HT1080 (cell line): Measurements from ENCODE around the gene C2CD4C. TPM values are rescaled to one million over a fixed set of nuclear protein-coding genes. Genes with fewer than 3 reads are reported as not detected.
"Not testable (repeated sequence)": the region's sequence is repeated elsewhere in the genome, so short reads cannot be mapped to it uniquely, and the experiment has no call there.

ENCODE experiments used
- DNase-seq: peaks from one replicate; pipeline ENCODE4 v3.0.0-alpha.2; 2015; ENCODE audit warnings: low read depth
- total RNA-seq: library from RNA; depleted of rRNA; stranded (reverse); fragments of >200 nt; shearing (Covaris generic); gene quantifications from 2 replicates; pipeline ENCODE4 v1.2.3, GENCODE V29; 2014

C2CD4C gene
- total RNA-seq, 1 experiment from 2014 or later: 0.69 TPM

DNA sequence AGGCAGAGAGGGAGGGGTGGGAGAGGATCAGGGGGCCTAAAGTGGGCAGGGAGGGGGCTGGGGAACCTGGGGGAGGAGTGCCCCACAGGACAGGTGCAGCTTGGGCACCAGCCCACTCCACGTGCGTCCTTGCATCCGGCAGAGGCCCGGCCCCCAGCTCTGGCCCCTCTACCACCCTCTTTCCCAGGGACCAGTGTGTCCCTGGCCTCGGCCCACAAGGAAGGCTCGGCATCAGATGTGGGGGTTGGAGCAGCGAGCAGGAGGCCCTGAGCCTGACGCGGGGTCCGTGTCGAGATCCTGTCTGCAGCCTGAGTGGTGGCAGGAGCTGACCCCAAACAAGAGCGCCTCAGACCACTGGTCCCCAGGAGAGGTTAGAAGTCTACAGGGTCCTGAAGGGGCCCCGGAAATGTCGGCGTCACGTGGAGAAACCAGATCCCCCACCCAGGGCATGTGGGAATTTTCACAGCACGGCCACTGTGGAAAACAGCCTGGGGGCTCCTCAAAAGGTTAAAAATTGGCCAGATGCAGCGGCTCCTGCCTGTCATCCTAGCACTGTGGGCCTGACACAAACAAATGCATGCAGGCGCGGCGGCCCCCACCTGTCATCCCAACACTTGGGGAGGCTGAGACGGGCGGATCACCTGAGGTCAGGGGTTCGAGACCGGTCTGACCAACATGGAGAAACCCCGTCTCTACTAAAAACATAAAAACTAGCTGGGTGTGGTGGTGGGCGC lies 30.4 kb upstream of the C2CD4C start:
- DNase-seq: no peak

DNA sequence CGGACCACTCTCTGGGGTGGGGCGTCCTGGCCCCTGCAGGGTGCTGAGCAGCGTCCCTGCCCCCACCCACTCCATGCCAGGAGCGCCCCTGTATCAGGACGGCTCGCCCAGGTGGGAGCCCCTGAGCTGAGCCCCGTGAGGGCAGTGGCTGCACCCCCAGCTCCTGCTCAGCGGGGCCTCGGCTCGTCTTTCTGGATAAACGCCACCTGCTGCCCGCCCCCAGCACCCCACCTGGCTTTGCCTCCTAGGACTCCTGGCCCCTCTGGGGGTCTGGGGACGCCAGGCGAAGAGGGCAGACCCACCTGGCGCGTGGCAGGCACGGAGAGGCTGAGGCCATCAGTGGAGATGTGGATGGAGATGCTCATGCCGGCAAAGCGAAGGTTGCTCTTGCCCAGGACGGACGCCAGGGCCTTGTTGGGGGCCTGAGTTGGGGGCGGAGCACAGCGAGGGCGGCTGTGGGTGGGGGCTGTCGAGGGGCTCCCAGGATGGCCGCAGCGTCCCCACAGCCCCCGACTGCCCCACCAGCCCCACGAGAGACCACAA lies 29.5 kb upstream of the C2CD4C start:
- DNase-seq: no peak

DNA sequence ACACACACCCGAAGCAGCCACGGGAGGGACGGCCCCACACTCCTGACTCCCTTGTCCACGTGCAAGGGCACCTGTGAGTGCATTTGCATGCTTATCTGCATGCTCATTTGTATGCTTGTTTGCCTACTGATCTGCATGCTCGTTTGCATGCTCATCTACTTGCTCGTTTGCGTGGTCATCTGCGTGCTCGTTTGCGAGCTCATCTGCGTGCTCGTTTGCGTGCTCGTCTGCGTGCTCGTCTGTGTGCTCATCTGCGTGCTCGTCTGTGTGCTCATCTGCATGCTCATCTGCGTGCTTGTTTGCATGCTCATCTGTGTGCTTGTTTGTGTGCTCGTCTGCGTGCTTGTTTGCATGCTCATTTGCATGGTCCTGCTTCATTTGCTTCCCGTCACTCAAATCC lies 28.1 kb upstream of the C2CD4C start:
- DNase-seq: no peak

DNA sequence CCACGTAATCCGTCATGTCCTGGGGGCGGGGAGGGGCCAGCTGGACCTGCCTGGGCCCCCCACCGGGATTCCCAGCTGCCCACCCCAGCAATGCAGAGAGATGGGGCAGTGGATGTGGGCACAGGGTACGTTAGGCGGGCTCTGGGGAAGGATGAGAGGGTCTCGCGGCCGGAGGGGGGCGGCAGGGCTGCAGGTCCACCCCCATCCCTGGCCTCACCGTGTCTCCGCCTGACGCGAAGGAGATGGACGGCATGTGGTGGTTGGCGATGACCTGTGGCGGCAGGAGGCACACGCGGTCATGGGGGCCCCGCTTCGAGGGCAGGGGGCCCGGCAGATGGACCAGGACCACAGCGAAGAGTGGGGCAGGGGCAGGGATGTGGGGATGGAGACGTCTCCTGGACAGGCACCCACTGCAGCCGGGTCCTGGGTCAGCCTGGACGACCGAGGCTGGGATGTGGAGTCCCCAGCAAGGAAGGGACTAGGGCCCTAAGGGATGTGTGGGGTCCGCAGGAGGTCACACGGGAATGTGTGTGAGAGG lies 27.5 kb upstream of the C2CD4C start:
- DNase-seq: no peak

DNA sequence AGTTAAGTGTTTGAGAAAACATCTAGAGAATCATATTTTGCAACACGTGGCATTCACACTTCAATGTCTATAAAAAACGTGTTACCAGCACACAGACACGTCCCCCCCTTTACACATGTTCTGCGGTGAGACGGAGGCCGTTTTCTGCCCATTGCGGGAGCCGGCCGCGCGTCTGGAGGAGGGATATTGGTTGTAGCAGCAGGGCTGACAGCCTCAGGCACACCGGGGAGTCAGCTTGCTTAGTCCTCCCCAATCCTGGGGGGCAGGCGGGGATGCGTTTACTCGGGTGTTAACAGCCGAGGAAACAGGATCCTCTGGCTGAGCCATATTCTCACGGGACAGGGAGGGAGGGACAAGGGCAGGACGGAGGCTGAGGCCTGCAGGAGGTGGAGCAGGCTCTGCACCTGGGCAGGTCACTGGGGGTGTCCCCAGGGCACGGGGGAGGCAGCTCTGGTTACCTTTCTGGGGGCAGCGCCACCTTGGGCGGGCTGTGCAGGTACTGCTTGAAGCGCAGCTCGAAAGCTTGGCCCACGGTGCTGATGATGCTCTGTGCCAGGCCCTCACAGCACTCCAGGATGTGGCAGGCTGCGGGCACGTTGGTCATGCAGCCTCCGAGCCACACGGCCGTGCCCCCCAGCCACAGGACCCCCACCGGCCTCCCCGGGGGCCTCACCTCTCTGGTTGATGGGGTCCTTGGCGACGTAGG lies 26.9 kb upstream of the C2CD4C start:
- DNase-seq: no peak

DNA sequence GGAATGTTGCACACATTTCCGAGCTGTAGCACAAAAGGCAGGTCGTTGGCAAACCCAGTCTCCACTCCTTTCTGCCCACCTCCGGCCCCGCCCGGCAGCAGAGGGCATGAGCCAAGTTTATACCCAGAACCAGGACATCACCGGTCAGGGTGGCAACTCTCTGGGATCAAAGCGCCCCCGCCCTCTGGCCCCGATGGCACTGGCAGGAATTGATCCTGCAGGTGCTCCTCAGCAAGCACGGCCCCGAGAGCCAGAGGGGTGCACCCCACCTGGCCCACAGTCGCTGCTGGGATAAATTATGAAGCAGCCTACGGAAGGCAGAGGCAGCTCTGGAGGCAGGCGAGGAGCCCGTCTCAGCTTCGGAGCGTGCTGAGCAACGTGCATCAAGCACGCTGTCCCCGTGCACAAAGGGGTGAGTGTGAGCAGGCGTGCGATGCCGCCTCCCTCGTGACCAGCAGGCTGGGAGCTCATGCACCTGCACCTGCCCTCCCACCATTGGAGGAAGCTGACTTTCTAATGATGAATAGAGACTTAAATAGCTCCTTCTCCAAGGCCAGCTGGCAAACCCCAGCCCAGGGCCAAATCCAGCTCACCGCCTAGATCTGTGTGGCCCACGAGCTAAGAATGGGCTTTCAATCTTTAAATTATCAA lies 26.2 kb upstream of the C2CD4C start:
- no peak for DNase-seq

DNA sequence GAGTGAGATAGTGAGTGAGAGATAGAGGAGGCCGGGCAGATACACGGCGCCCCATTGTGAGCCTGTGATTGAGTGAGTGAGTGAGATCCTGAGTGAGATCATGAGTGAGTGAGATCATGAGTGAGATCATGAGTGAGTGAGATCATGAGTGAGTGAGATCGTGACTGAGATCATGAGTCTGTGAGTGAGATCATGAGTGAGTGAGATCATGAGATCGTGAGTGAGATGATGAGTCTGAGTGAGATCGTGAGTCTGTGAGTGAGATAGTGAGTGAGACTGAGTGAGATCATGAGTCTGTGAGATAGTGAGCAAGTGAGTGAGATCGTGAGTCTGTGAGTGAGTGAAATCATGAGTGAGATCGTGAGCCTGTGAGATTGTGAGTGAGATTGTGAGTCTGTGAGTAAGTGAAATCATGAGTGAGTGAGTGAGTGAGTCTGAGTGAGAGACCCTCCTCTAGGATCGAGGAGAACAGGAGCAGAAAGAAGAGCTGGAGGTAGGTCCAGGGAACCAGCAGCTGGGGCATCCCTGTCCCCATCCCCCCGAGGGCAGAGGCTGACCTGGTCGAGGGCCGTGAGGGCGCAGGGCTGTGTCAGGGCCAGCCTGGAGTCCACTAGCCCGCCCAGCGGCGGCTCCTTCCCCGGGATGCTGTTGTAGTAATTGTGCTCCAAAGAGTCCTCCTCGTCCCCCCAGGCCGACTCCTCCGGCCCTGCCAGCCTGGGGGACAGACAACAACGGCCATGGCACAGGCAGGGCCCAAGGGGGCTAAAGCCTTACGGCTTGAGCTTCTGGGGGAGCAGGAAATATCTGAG lies 25.4 kb upstream of the C2CD4C start:
- no peak for DNase-seq

DNA sequence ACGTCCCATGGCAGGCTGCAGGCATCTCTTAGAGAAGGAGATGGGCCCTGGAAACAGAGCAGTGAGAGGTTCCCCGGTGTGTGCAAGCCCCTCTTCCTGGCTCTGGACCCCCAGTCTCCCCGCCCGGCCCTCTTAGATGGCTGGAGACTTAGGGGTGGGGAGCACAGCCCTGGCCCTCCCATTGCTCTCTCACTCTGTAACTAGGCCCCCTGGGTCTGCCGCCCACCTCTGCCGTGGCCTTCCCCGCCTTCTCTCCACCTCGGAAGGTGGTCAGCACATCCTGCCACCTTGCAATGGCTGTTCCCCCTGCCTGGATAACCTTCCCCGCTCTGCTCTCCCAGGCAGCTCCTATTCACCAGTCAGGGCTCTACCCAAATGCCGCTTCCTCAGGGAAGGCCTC lies 21.8 kb upstream of the C2CD4C start:
- no peak for DNase-seq

DNA sequence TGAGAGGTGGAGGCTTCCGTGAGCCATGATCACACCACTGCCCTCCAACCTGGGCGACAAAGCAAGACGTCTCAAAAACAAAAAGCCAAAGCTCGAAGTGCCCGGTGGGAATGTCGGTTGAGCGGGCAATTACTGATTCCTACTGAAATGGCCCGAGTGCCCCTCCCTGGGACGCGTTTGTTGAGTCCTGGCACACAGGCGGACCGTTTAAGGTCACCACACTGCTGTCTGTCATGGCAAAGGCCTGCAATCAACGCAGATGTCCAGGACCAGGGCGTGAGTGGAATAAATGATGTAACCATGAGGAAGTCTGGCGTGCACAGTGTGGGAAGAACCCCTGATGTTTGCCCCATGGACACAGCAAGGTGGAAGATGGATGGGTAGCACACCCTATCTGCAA lies 19.2 kb upstream of the C2CD4C start:
- DNase-seq: no peak

DNA sequence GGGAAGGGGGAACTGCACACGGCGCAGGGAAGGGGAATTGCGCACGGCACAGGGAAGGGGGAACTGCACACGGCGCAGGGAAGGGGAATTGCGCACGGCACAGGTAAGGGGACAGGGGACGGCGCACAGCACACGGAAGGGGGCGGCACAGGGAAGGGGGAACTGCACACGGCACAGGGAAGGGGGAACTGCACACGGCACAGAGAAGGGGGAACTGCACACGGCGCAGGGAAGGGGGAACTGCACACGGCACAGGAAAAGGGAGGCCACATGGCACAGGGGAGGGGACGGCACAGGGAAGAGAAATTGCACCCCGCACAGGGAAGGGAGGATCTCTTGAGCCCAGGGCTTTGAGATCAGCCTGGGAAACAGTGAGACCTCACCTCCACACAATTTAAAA lies 18.7 kb upstream of the C2CD4C start:
- DNase-seq: not testable (repeated sequence)

DNA sequence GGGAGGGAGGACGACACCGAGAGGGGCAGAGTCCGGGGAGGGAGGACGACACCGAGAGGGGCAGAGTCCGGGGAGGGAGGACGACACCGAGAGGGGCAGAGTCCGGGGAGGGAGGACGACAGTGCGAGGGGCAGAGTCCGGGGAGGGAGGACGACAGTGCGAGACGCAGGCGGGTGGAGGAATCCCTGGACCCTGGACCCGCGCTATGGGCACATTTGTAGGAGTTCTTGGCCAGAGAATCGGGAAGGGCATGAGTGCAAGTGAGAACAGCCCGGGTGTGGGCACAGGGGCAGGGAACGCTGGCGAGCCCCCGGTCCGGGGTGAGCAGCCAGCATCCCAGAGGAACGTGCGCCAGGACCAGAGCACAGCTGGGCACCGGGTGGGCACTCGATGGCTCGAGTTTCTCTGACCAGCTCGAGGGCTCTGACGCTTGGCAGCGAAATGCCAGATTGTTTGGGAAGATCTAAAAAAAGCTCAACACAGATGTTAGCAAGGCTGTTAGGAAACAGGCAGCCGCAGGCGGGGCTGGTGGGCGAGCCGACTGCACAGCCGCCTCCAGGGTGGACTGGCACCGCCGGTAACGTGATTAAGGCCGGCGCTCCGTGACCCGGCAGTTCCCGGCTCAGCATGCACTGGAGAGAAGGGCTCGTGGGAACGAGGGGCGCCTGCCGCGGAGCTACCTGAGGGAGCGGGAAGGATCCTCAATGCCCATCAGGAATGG lies 17.9 kb upstream of the C2CD4C start:
- DNase-seq: no peak

DNA sequence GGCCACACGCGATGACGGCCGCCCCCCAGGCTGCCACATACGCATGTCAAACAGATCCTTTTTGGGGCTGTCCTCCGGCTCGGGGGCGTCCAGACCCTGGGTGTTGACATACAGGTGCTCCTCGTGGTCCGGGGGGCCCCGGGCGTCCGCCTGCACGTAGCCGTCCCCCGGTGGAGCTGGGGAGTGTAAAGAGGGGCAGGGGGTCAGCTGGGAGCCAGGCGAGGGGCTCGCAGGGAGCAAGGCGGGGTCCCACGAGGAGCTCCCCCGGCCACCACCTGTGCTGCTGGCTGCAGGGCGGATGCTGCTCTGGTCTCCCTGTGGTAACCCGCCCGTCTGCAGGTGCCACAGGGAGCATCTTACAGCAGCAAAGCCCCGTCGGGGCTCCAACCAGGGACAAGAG lies 16.1 kb upstream of the C2CD4C start:
- no peak for DNase-seq

DNA sequence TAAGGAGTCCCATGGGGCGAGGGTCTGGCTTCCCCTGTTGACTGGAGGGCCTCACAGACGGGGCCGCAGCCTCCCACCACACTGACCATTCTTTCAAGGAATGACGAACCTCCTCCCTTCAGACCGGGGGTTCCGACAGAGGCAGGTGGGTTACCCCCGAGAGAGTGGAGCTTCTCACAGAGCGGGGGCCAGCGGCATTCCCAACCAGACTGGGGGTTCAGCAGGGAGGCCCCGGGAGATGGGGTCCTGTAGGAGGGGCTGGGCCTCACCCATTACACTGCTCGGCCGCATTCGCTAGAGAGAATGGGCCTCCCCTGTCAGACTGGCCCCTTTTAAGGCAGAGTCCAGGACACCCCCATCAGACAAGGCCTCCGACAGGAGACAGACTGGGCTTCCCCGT lies 15.6 kb upstream of the C2CD4C start:
- no peak for DNase-seq

DNA sequence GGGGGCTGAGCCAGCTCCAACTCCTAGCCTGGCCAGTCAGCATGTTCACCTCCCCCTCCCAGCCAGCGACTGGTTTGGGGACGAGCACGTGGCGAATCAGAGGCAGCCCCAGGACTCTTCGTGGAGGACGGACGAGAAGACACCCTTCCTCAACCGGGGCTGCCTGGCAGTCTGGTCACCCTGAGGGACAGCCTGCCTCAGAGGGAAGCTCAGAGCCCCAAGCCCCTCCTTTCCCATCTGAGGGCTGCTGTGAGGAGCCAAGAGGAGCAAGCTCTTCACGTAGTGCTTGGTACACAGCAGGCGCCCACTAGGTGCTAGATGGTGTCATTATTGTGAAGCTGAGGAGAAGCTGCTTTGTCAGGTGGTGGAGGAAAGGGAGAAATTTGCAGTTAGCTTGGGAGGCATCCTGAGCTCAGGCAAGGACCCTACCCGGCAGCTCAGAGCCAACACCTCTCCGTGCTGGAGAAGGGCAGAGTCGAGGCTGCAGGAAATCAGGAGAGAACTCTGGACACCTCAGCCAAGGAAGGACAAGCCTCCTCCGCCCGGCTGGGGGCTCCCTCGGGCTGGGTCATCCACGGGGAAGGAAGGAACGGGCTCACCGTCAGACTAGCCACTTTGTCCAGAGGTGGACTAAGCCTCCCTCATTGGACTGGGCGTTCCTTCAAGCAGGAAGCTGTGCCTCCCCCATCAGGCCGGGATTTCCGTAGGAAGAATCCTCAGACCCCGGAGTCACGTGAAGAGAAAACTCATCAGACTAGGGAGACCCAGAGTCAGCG lies 14.9 kb upstream of the C2CD4C start:
- no peak for DNase-seq

DNA sequence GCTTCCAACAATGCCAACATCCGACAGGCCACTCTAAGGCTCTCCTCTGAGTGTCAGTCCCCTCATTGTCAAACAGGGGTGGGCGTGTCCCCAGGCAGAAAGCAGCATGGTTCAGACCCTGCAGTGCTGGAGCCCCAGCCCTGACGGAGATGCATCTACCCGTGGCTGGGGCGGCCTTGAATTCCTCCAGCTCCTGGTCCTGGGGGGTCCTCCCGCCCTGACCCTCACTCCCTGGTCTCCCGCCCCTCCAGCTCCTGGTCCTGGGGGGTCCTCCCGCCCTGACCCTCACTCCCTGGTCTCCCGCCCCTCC lies 13.9 kb upstream of the C2CD4C start:
- not testable (repeated sequence) for DNase-seq

DNA sequence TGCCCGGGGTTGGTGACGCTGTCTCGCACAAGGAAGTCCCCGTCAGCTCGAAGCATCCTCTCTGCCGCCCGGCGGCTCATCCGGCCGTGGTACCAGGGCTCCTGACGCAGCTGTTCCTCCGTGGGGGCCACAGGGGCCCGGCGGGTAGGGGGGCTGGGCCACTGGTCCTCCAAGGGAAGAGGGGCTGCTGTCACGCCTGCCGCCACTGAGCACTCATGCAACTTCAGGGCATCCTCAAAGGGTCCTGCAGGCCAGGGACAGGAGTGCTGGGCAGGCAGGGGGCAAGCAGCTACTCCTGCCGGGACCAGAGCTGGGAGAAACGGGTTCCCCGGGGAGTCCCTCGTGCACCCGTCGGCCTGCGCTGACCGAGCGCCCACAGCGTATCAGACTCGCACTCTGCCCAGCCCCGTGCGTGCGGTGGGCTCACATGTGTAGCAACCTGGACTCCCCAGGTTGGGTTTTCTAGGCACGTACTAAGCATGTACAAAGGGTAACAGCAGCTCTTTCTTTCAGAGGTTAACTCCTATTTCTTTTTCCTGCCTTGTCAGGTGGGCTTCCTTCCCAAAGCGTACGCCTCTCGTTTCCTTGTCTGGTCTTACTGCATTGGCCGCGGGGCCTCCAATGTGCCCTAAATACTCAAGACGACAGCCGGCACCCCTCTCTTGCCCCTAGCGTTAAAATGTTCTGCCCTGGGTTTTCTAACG lies 13.4 kb upstream of the C2CD4C start:
- no peak for DNase-seq

DNA sequence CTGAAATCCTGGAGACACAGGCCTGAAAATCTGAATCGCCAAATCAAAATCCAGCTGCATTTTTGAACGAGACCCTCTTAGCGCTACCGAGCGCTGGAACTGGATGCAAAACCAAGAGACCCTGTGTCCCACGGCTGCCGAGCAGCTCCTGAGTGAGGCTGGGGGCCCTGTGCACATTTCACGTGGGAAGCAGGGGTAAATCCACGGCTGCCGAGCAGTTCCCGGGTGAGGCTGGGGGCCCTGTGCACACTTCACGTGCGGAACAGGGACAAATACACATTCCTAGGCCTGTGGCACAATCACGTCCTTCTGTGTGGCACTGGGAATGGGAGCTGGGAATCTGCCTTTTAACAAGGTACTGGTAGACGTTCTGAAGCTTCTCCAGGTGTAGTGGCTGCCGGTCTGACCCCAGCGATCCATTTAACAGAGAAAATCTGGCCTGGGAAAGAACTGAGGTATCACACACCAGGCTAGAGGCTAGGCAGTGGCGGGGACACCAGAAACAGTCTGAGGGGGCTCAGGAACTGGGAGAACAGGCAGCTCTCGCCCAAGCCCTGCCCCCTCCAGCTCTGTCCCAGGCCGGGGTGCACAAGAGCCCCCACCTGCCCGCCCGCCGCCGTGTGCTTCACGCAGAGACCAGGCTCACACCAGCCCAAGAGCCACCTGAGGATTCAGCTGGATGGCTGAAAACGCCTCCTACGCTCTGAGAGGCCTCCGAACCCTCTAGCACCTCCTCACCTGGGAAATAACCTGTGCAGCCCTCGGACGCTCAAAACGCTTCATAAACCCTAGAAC lies 11.0 kb upstream of the C2CD4C start:
- no peak for DNase-seq
